ENCODE data around the gene ANKRD44. TPM values are rescaled to one million over a fixed set of nuclear protein-coding genes. Genes with fewer than 3 reads are reported as not detected.

The ANKRD44 gene
- total RNA-seq, 1 donor from 2014 or later, result 4.0 TPM

- no peaks in the 10 kb centered on the region for H3K9me3 Mint-ChIP-seq (ENCODE audit: low read depth)
- DNase-seq (ENCODE audit: low spot score, unreplicated experiment), result no peak
Observed at GRCh38 chr2:197306024-197306695, 4.4 kb downstream of the ANKRD44 start.

GRCh38 chr2:197304556-197305011 lies 6.0 kb downstream of the ANKRD44 start:
- no peak overlapping the region for H3K4me3 Mint-ChIP-seq (ENCODE audit: low read depth)
- H3K4me1 Mint-ChIP-seq (ENCODE audit: low read depth), result peaks cover 2% of the 10 kb centered on the region
- H3K27ac Mint-ChIP-seq, result no peak overlapping the region
- no peaks in the 10 kb centered on the region for H3K9me3 Mint-ChIP-seq (ENCODE audit: low read depth)
- DNase-seq (ENCODE audit: low spot score, unreplicated experiment), result no peak
- peaks cover 16% of the 10 kb centered on the region for H3K27me3 Mint-ChIP-seq
- TF ChIP-seq CTCF (IDR thresholded peaks at IDR 0.05; ENCODE audit: unreplicated experiment), result no peak
- H3K36me3 Mint-ChIP-seq (ENCODE audit: insufficient read depth), result no peaks in the 10 kb centered on the region

More at GRCh38 chr2:197306024-197306695, 4.4 kb downstream of the ANKRD44 start:
- Mint-ChIP-seq H3K27ac (no peak overlapping the region), H3K36me3 (ENCODE audit: insufficient read depth) (no peaks in the 10 kb centered on the region), H3K4me1 (ENCODE audit: low read depth) (peaks cover 2% of the 10 kb centered on the region), H3K27me3 (peaks cover 16% of the 10 kb centered on the region), H3K4me3 (ENCODE audit: low read depth) (no peak overlapping the region)
- no peak for TF ChIP-seq CTCF (IDR thresholded peaks at IDR 0.05; ENCODE audit: unreplicated experiment)

GRCh38 chr2:197300139-197300538 lies 10.4 kb downstream of the ANKRD44 start:
- H3K27me3 Mint-ChIP-seq, result no peaks in the 10 kb centered on the region
- H3K27ac Mint-ChIP-seq, result no peak overlapping the region
- TF ChIP-seq CTCF (IDR thresholded peaks at IDR 0.05; ENCODE audit: unreplicated experiment), result no peak
- no peak overlapping the region for H3K4me3 Mint-ChIP-seq (ENCODE audit: low read depth)
- DNase-seq (ENCODE audit: low spot score, unreplicated experiment), result no peak
- peaks cover 6% of the 10 kb centered on the region for H3K4me1 Mint-ChIP-seq (ENCODE audit: low read depth)
- H3K36me3 Mint-ChIP-seq (ENCODE audit: insufficient read depth), result no peaks in the 10 kb centered on the region
- no peaks in the 10 kb centered on the region for H3K9me3 Mint-ChIP-seq (ENCODE audit: low read depth)

GRCh38 chr2:197298609-197299008 lies 12.0 kb downstream of the ANKRD44 start:
- Mint-ChIP-seq H3K27ac (no peak overlapping the region), H3K4me1 (ENCODE audit: low read depth) (peaks cover 6% of the 10 kb centered on the region), H3K9me3 (ENCODE audit: low read depth) (no peaks in the 10 kb centered on the region), H3K27me3 (no peaks in the 10 kb centered on the region), H3K36me3 (ENCODE audit: insufficient read depth) (no peaks in the 10 kb centered on the region), H3K4me3 (ENCODE audit: low read depth) (no peak overlapping the region)
- TF ChIP-seq CTCF (IDR thresholded peaks at IDR 0.05; ENCODE audit: unreplicated experiment), result no peak
- no peak for DNase-seq (ENCODE audit: low spot score, unreplicated experiment)

- DNase-seq (ENCODE audit: low spot score, unreplicated experiment), result no peak
- H3K9me3 Mint-ChIP-seq (ENCODE audit: low read depth), result no peaks in the 10 kb centered on the region
- peaks cover 6% of the 10 kb centered on the region for H3K4me1 Mint-ChIP-seq (ENCODE audit: low read depth)
- no peak overlapping the region for H3K27ac Mint-ChIP-seq
- H3K4me3 Mint-ChIP-seq (ENCODE audit: low read depth), result no peak overlapping the region
- no peaks in the 10 kb centered on the region for H3K36me3 Mint-ChIP-seq (ENCODE audit: insufficient read depth)
- H3K27me3 Mint-ChIP-seq, result no peaks in the 10 kb centered on the region
- TF ChIP-seq CTCF (IDR thresholded peaks at IDR 0.05; ENCODE audit: unreplicated experiment), result no peak
Observed at GRCh38 chr2:197297772-197298318, 12.7 kb downstream of the ANKRD44 start.
